Sigmoid colon (tissue), 4 donors: ENCODE measurements around the gene TLR4.

Experiments
- CTCF ChIP-seq, 4 experiments: fragments of 450-650 bp in 3 of 4; fragments of 200-600 bp in 1 of 4; IDR thresholded peaks; one replicate each; pipeline ENCODE4 v1.5.1; 2016 to 2019; ENCODE audit warnings: antibody characterized with exemption in 4 of 4, mild to moderate bottlenecking in 3 of 4, moderate library complexity in 2 of 4
- EP300 ChIP-seq, 4 donors: sonication (generic); formaldehyde crosslinking; IDR thresholded peaks; one replicate each; pipeline ENCODE4 v1.6.1; 2017; ENCODE audit warnings: antibody characterized with exemption in 4 of 4
- POLR2A ChIP-seq, 2 donors: fragments of 450-650 bp; IDR thresholded peaks; one replicate each; pipeline ENCODE4 v1.6.1; 2016; ENCODE audit warnings: antibody characterized with exemption in 2 of 2, mild to moderate bottlenecking in 2 of 2, moderate library complexity in 2 of 2
- POLR2AphosphoS5 ChIP-seq, 4 donors: sonication (generic); formaldehyde crosslinking; IDR thresholded peaks; one replicate each; pipeline ENCODE4 v1.6.1; 2017; ENCODE audit warnings: antibody characterized with exemption in 4 of 4

GRCh38 chr9:117742131-117742530 is 37.9 kb downstream of the TLR4 start:
- TF ChIP-seq POLR2AphosphoS5 (IDR thresholded peaks at IDR 0.05) (no peak), CTCF (IDR thresholded peaks at IDR 0.05) (no peak), POLR2A (IDR thresholded peaks at IDR 0.05) (no peak), EP300 (IDR thresholded peaks at IDR 0.05) (no peak)
